ENCODE results near the gene THSD7B. TPM values are rescaled to one million over a fixed set of nuclear protein-coding genes. Genes with fewer than 3 reads are reported as not detected.
"Not testable (repeated sequence)": the region's sequence is repeated elsewhere in the genome, so short reads cannot be mapped to it uniquely, and the experiment has no call there.

THSD7B gene, protein sequence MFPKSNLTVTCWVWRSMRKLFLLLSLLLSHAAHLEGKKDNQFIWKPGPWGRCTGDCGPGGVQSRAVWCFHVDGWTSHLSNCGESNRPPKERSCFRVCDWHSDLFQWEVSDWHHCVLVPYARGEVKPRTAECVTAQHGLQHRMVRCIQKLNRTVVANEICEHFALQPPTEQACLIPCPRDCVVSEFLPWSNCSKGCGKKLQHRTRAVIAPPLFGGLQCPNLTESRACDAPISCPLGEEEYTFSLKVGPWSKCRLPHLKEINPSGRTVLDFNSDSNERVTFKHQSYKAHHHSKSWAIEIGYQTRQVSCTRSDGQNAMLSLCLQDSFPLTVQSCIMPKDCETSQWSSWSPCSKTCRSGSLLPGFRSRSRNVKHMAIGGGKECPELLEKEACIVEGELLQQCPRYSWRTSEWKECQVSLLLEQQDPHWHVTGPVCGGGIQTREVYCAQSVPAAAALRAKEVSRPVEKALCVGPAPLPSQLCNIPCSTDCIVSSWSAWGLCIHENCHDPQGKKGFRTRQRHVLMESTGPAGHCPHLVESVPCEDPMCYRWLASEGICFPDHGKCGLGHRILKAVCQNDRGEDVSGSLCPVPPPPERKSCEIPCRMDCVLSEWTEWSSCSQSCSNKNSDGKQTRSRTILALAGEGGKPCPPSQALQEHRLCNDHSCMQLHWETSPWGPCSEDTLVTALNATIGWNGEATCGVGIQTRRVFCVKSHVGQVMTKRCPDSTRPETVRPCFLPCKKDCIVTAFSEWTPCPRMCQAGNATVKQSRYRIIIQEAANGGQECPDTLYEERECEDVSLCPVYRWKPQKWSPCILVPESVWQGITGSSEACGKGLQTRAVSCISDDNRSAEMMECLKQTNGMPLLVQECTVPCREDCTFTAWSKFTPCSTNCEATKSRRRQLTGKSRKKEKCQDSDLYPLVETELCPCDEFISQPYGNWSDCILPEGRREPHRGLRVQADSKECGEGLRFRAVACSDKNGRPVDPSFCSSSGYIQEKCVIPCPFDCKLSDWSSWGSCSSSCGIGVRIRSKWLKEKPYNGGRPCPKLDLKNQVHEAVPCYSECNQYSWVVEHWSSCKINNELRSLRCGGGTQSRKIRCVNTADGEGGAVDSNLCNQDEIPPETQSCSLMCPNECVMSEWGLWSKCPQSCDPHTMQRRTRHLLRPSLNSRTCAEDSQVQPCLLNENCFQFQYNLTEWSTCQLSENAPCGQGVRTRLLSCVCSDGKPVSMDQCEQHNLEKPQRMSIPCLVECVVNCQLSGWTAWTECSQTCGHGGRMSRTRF (N-terminal part only)
- 5.4 TPM for polyA plus RNA-seq (ENCODE audit: insufficient read length)
- long read RNA-seq, donor 1 = 0 reads
- long read RNA-seq, donor 2, partial matches to known transcripts = 5 of 5 reads
- long read RNA-seq, donor 2, other reads (novel, unspliced or antisense) = 0 of 5 reads
- long read RNA-seq, donor 3 = 0 reads
- long read RNA-seq, donor 4 = 0 reads
- long read RNA-seq, donor 5 = 0 reads
- long read RNA-seq, donor 6 = 0 reads
- long read RNA-seq, donor 7 = 0 reads
- long read RNA-seq, donor 8 = 0 reads

DNA sequence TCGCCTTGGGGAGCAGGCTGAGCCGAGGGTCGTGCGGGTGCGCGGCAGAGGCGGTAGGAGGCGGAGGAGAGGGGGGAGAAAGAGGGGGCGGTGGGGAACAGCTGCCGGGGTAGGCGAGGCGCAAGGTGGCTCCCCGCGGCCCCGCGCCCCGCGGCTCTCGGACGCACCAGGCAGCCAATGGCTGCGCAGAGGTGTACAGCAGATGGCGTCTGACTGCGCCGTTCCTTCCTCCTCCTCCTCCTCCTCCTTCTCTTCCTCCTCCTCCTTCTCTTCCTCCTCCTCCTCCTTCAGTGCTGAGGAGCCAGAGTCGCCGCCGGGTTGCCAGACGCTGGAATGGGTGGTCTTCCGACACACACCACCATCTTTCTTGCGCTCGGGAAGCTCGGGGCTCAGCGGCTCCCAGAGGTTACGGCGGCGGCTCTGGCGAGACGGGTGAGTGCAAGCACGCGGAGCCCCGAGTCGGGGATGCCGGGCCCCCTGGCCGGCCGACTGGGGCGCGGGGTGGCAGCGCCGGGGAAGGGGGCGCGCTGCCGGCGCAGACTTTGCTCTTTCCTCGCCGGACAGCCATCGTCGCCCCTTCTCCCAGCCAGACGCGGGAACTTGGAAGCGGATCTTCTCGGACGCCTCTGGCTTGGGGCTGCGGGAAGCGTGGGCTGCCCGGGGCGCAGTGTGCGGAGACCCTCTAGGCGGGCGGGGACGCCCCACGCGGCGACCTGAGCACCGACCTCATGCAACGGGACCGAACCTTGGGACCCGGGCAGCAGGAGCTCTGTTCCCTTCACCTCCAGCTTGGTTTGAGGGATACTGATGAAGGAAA, at the start of gene THSD7B:
Gene THSD7B (plus strand): TSS at position 290 of the 817 bp plus-strand sequence. CDS start 116,634 bp downstream, outside the sequence.
- DNase-seq = no peak

DNA sequence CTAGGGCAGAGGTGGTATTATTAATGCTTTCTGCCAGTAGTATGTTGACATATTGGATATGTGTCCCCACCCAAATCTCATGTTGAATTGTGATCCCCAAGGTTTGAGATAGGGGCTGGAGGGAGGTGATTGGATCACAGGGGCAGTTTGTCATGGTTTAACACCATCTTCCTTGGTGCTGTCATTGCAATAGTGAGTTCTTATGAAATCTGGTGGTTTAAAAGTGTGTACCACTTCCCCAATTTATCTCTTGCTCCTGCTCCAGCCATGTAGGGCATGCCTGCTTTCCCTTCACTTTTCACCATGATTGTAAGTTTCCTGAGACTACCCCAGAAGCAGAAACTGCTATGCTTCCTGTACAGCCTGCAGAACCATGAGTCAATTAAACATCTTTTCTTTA, 47.1 kb upstream of the THSD7B start:
- DNase-seq = no peak

DNA sequence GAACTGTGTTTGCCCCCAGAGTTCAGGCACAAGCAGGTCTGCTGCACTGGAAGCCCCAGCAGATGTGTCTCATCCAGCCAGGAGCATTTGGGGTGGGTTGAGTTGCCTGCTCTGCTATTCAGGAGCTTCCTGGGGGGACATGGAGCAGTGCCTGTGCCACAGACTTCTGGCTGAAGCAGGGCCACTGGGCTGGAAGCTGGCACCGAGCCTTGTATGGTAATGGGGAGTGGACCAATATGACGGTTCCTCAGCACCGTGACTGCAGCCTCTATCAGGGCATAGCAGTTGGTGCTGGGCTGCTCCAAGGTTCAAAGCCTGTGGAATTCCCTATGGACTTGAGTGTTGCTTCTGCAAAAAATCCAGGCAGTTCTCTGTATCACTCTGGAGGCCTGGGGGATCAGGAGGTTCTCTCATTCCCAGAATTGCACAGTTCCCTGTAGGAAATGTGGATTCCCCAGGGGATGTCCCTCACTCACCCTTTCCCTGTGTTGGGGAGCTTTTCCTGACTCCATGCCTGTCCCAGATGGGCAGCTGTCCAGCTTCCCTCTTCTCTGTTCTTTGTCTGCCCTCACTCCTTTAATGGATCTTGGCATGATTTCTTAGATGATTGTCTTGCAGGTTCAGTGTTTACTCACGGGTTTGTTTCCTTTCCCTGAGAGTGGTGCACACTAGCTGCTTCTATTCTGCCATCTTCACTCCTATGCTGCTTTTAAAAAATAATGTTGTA, 37.2 kb upstream of the THSD7B start:
- DNase-seq = no peak

DNA sequence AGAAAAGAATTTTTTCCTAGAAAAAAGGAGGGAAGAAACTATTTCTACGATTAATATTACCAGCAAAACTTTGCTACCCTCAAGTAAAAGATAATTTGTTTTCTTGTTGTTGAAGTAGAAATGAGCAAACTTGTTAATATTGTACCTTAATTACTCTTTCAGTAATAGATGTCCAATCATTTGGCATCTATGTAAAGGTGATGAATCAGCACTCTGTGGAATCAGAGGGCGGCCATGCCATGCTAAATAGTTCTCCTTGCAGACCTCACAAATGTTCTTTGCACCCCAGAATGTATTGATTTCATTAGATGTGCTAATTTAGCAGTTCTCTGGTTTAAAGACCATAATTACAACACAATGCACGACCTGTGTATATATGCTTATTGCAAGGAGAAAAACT, 29.1 kb upstream of the THSD7B start:
- no peak for DNase-seq

DNA sequence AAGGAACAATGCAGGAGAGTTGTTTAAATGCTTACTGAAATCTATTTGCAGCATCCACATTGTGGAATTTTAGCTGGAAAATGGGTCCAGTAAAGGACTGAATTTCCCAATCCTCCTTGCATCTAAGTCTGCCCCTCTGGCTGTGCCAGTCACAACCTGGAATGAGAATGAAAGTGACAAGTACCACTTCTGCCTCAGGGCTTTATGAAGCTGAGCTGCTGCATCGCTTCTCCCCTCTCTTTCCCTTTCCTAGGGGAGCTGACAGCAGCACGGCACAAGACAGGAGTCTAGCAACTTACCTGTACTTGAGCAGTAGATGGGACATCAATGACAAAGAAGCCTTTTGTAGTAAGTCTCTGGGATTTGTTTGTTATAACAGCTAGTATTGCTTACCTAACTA, 27.3 kb upstream of the THSD7B start:
- no peak for DNase-seq

DNA sequence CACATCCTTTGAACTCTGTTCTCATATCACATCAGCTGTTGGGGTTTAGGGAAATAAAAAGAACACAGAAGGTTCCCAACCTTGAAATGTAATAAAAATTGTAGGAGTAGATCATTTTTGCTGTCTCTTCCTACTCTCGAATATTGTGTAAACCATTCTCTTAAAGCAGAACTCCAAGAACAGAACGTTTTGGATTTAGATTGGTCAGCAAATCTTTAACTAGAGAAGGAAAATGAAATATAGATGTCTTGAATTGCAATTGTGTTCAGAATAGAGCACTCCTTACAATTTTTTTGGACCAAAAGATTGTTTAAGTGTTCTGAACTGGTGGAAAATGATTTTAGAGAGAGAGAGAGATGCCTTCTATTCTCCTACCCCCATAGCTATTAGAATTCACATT, 23.9 kb upstream of the THSD7B start:
- no peak for DNase-seq

DNA sequence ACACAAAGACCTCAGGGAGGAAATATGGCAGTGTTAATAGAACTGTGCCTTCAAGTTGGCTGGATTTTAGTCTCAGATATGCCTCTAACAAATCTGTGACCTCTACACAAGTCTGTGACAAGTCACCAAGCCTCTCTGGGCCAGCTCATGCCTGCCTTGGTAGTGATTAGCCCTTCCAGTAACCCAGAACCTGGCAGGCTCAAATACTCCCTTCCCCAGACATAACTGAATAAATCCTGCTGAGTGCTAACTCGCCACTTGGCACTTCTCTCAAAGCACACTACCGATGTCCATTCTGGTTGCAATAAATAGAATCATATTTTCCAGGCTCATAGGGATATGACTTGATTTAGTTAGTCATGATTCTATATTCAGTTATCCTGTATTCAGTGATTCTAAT, 15.3 kb upstream of the THSD7B start:
- DNase-seq = no peak

DNA sequence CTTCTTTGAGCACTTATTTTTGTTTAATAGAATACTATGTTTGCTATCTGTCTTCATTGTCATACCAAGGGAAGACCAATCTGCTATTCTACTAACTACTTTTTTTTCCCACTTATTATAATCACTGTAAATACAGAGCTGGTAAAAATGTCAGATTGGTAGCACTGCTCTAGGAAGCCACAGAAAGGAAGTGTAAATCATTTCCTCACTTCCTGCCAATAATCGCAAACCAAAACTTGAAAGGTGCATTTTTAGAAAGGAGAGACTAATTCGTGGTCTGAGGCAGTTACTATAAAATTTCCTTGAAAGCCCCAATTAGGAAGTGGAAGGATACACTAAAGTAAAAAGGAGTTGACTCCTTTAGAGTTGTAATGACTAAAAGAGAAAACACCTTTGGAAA, 13.9 kb upstream of the THSD7B start:
- no peak for DNase-seq

DNA sequence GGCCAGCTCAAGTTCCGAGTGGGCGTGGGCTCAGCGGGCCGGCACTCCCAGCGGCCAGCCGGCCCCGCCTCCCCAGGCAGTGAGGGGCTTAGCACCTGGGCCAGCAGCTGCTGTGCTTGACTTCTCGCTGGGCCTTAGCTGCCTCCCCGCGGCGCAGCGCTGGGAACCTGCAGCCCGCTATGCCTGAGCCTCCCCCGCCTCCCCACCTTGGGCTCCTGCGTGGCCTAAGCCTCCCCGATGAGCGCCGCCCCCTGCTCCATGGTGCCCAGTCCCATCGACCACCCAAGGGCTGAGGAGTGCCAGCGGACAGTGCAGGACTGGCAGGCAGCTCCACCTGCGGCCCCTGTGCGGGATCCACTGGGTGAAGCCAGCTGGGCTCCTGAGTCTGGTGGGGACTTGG, 6.8 kb upstream of the THSD7B start:
- DNase-seq = not testable (repeated sequence)

DNA sequence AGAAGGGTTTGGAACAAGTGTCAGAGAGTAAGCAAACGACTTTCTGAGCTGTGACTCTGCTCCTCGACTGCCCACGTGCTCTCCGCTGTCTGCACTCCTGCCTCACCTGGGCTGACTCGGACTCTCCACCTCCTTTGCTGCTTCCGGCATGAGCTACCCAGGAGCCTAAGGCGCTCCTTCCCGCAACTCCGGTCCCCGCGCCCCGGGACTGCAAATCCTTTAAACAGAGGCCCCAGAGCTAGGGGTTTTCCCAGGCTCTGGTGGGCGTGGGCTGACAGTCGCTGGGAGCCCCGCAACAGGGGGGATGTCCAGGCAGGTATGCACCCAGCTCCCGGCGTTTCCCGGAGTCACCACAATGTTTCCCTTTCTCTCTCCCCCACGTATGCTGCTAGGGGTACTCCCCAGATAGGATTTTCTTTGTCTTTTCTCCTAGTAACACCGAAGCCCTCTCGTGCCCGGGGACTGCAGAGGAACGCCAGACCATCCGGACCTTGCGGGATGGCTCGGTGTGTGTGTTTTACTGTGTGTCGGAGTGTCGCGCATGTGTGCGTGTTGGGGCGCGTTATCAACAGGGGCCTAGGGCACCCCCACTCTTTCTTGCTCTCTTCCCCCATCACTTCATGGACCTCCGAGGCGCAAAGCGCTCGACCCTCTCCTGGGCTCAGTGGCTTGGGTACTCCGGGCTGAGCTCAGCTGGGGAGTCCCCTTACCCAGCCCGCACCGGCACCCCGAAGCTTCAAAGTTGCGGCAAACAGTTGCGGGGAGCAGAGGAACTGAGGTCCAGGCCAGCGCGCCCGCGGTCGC, 691 bp upstream of the THSD7B start:
- no peak for DNase-seq

DNA sequence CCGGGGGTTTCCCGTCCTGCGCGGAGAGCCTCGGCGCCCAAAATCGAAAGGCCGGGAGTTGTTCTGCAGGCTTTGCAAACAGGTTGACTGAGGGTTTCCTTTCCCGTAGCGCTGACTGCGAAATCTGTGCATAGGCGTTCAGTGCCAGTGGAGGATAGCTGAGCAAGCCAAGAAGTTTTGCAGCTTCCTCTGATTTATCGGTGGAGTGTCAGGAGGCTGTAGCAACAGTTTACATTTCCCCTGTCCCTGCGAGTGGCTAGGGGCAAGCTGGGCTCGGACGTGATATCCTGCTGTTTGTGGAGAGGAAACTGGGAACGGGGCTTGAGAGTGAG, 694 bp downstream of the THSD7B start:
- DNase-seq = no peak

DNA sequence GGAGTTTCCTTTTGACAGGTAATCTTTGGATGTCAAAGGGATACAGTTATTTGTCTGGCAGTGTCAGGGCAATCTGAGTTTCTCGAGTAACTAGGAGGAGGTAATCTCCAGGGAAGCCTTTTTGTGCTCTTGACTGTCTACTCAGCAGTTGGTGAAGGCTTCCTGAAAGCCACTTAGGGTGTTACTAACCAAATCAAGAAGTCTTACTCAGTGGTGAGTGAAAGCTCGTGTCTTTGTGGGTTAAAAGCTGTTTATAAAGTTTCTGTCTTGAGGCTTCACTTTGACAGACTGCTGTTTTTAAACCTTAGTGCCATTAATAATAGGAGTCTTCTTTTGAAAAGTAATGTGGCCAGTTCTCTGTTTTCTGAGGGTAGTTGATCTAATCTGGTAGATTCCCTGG, 1.7 kb downstream of the THSD7B start:
- no peak for DNase-seq

DNA sequence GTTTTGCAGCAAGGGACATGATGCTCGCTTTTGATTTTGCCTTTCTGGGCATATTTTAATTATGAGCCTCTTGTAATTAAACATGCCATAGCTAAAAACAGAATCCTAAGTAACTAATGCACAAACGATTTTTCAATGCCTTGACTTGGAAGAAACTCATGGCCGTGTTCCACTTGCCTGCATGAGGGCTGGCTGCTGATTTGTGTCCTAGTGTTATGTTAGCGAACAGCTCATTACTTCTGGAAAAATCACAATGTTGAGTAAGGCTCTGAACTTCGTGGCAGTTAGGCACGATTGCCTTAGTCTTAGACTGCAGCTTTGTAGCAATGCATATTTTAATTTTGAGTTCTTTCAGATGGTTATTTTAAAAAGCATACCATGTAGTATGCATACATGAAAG, 4.5 kb downstream of the THSD7B start:
- DNase-seq = no peak

DNA sequence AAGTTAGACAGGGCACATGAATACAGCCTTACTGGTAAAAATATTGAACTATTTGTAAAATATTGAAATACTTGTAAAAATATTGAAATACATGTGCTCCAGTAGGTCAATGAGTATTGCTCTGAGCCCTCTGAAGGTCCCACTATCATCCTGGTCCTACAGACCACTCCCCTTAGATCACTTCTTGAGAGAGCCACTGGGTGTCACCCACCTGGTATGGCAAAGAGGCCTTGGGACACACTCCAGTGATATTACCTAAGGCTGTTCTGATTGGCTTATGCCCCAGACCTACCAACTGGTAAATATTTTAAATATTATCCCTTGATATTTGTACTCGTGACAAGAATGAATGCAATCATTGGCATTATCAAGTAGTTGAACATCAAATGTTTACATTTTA, 5.0 kb downstream of the THSD7B start:
- no peak for DNase-seq

DNA sequence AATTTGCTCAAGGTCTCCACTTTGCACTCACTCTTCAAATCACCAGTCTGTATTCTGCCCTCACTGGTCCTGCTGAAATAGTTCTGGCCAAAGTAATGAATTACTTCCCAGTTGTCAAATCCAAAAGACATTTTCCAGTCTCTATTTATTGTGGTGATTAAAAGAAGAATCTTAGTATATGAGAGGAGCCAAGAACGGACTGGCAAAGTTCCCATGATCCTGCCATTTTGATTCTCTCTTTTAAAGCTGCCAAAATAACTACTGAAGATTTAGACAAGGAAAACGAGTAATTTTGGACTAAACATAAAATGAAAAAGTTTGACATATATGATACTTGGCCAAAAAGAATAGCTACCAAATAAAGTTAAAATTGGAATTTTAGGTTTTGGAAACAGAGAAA, 12.0 kb downstream of the THSD7B start:
- no peak for DNase-seq

DNA sequence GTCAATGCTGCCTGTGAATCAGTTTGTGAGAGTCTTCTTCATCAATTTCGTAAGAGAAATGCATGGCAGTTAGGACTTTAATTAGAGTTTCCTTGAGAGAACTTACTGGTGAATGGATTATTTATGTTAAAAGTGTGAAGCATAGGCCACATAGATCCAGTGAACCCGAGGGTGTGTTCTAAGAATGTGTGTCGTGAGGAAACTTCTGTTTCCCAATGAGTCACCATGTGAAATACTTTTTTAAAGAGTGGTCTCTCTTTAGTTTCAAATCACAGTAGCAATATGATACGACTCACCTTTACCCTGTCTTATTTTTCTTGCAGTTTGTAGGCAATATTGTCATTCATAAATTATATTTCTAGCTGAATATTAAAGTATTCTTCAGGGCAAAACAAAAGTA, 18.5 kb downstream of the THSD7B start:
- DNase-seq = no peak

DNA sequence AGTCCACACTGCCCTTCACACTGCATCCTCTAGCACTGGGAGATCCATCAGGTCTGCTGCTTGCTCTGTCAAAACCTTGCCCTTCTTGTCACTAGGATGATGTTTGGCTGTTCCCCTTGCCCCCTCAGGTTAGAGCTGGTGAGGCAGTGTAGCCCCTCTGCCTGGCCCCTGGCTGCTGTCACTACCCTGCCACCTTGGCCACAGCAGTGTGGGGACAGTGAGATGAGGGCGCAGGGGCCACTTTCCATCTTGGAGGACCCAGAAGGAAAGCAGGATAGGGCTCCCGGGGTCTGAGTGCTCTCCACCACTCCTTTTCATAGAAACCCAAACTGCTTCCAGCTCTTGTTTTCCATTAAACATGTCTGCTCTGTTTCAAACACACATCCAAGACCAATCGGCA, 19.9 kb downstream of the THSD7B start:
- no peak for DNase-seq

DNA sequence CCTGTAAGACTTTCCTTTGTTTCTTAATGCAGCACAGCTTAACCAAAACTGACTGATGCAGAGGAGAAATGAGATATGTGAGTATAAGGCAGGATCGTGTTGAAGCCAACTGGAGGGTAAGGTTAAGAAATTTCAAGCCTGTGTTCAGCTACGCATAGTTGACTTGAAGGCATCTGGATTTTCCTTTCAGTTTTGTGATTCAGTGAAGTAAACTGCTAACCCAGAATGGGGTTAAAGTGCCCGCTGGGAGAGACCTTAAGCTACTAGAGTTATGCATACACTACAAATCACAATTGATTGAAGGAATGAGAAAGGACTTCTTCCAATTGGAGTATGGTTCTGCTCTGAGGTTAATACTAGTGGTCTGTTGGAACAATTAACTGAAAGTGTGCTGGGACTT, 22.6 kb downstream of the THSD7B start:
- DNase-seq = no peak

DNA sequence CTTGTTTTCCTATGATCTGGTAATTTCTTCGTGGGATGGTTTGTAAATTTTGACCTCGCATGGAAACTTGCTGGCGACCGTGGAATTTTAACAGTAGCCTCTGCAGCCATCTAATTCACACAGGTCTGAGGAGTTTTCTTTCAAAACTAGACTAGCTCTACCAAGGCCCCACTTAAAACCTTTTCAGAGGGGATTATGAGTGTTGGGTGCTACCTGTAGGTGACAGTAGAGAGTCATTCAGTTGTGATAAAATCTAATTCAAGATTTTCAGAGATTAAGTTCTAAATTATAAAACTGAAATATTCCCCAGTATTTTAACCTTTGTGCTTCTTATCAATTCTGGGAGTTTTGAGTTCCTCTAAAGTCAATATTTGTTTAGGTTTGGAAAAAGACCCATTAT, 31.0 kb downstream of the THSD7B start:
- no peak for DNase-seq

DNA sequence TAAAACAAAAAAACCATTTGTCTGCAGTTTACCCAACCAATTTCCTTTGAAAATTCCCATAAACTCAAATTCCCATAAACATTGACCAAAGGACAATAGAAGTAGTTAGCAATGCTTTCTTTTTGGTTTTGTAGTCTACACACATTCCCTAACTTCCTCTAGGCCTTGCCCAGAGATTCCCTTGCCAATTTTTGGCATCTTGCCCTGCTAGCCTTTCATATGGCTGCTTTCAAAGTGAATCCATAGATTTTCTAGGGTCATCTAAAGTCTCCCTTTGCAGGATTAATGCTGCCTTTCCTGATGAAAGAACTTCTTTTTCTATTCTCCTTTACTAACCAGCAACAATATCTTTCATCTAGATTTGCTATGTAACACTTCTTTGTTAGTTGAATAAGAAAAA, 33.4 kb downstream of the THSD7B start:
- no peak for DNase-seq

Data from left kidney (tissue), 8 donors.